Nephron (organoid): ENCODE results near the gene CD40.

Source experiments
- H3K27ac Mint-ChIP-seq, 3 experiments: 2 replicates each; pipeline ENCODE4 v1.8.0; 2020; ENCODE audit warnings: mixed read lengths in 3 of 3, mild to moderate bottlenecking in 2 of 3, moderate library complexity in 1 of 3
- H3K27me3 Mint-ChIP-seq: 2 replicates; pipeline ENCODE4 v1.8.0; 2021; ENCODE audit warnings: low read depth, mild to moderate bottlenecking, moderate library complexity, mixed read lengths
- H3K36me3 Mint-ChIP-seq: 2 replicates; pipeline ENCODE4 v1.8.0; 2020; ENCODE audit warnings: low read depth, mixed read lengths
- H3K4me1 Mint-ChIP-seq: 2 replicates; pipeline ENCODE4 v1.8.0; 2020; ENCODE audit warnings: mixed read lengths
- H3K4me3 Mint-ChIP-seq, 3 experiments: 2 replicates each; pipeline ENCODE4 v1.8.0; 2020; ENCODE audit warnings: mild to moderate bottlenecking in 3 of 3, mixed read lengths in 3 of 3, moderate library complexity in 2 of 3
- H3K9me3 Mint-ChIP-seq: 2 replicates; pipeline ENCODE4 v1.8.0; 2020; ENCODE audit warnings: mixed read lengths
- CTCF ChIP-seq, 3 experiments: fragments of 200-600 bp; sonication (generic); IDR thresholded peaks; one replicate each; pipeline ENCODE4 v1.5.0; 2021; ENCODE audit warnings: antibody characterized with exemption in 3 of 3; ENCODE audit not compliant: unreplicated experiment in 3 of 3

The CD40 gene

GRCh38 chr20:46169245-46170171 lies 51.4 kb downstream of the CD40 start:
- no peak for TF ChIP-seq CTCF (IDR thresholded peaks at IDR 0.05; ENCODE audit: unreplicated experiment in 3 of 3)
- Mint-ChIP-seq H3K4me3 (no peak overlapping the region), H3K27ac (no peak overlapping the region), H3K9me3 (no peaks in the 10 kb centered on the region), H3K36me3 (no peaks in the 10 kb centered on the region), H3K27me3 (peaks cover 68% of the 10 kb centered on the region), H3K4me1 (no peaks in the 10 kb centered on the region)

GRCh38 chr20:46171476-46171875 lies 53.4 kb downstream of the CD40 start:
- no peaks in the 10 kb centered on the region for H3K9me3 Mint-ChIP-seq
- H3K4me1 Mint-ChIP-seq, result peaks cover 5% of the 10 kb centered on the region
- H3K27me3 Mint-ChIP-seq, result peaks cover 81% of the 10 kb centered on the region
- no peaks in the 10 kb centered on the region for H3K36me3 Mint-ChIP-seq
- H3K4me3 Mint-ChIP-seq, result no peak overlapping the region
- TF ChIP-seq CTCF (IDR thresholded peaks at IDR 0.05; ENCODE audit: unreplicated experiment in 3 of 3), result no peak
- H3K27ac Mint-ChIP-seq, result no peak overlapping the region

GRCh38 chr20:46171909-46172308 lies 53.8 kb downstream of the CD40 start:
- Mint-ChIP-seq H3K36me3 (no peaks in the 10 kb centered on the region), H3K4me3 (no peak overlapping the region), H3K9me3 (no peaks in the 10 kb centered on the region), H3K27me3 (peaks cover 81% of the 10 kb centered on the region), H3K4me1 (peaks cover 5% of the 10 kb centered on the region), H3K27ac (no peak overlapping the region)
- no peak for TF ChIP-seq CTCF (IDR thresholded peaks at IDR 0.05; ENCODE audit: unreplicated experiment in 3 of 3)

GRCh38 chr20:46172455-46172854 lies 54.3 kb downstream of the CD40 start:
- peaks cover 85% of the 10 kb centered on the region for H3K27me3 Mint-ChIP-seq
- TF ChIP-seq CTCF (IDR thresholded peaks at IDR 0.05; ENCODE audit: unreplicated experiment in 3 of 3), result no peak
- peaks cover 5% of the 10 kb centered on the region for H3K4me1 Mint-ChIP-seq
- H3K36me3 Mint-ChIP-seq, result no peaks in the 10 kb centered on the region
- no peaks in the 10 kb centered on the region for H3K9me3 Mint-ChIP-seq
- H3K4me3 Mint-ChIP-seq, result no peak overlapping the region
- no peak overlapping the region for H3K27ac Mint-ChIP-seq

DNA sequence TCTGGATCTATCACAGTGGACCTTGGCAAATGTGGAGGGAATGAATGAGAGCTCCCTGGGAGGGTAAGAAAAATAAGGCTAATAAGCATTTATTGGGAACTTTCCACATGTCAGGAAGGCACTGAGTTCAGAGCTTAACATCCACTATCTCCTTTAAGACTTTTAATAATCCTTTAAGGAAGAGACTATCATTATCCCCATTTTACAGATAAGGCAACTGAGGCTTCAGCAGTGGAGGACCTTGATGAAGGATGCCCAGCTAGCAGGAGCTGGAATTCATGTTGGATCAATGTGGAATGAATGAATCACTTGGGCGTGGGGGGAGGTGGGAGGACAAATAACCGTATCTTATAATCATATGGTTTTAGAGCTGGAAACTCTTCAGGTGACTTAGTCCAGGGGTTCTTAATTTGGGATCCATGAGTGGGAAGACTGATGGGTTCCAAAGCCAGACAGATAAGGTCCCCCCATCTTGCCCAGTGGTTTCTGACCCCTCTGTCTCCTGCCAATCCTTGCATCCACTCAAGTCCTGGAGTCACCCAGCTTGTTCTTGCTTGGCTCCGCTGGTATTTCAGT lies 54.9 kb downstream of the CD40 start:
- no peak for TF ChIP-seq CTCF (IDR thresholded peaks at IDR 0.05; ENCODE audit: unreplicated experiment in 3 of 3)
- Mint-ChIP-seq H3K9me3 (no peaks in the 10 kb centered on the region), H3K27me3 (peaks cover 83% of the 10 kb centered on the region), H3K4me3 (no peak overlapping the region), H3K4me1 (peaks cover 5% of the 10 kb centered on the region), H3K27ac (no peak overlapping the region), H3K36me3 (no peaks in the 10 kb centered on the region)
